ENCODE data around the gene RASSF1. TPM values are rescaled to one million over a fixed set of nuclear protein-coding genes. Genes with fewer than 3 reads are reported as not detected.

The RASSF1 gene
- total RNA-seq, 1 experiment from 2014 or later: 29.6 TPM

DNA sequence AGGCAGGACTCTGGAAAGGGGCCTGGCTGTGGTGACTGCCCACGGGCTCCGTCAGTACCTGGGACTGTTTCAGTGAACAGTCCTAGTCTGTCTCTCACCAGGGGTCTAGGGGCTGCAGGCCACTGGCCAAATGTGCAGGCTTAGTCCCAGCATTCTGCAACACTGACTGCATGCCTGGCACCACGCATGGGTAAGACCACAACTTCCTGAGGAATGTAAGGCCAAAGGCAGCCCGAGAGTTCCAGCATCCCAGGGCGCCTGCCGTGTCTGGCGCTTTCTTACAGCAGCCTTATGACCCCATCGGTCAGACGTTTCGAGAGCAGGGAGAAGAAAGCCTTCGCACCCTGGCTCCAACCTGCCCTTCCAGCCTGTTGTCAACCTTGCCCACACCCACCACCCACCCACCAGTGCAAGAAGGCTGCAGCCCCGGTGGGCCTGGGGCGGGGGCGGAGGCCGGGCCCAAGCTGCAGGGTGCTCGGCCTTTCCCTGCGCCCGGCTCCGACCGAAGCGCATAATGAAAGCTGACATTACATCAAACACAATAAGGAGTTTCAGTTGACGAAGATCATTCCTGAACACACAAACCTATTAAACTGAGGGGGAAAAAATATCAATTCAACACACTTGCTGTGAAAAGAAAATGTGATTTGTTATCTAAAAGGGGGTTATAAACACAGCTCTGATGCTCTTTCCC, 48.2 kb upstream of the RASSF1 start (continued):
- TF ChIP-seq POLR2AphosphoS5 (IDR thresholded peaks at IDR 0.05; ENCODE audit: low read depth, low read length): no peak

DNA sequence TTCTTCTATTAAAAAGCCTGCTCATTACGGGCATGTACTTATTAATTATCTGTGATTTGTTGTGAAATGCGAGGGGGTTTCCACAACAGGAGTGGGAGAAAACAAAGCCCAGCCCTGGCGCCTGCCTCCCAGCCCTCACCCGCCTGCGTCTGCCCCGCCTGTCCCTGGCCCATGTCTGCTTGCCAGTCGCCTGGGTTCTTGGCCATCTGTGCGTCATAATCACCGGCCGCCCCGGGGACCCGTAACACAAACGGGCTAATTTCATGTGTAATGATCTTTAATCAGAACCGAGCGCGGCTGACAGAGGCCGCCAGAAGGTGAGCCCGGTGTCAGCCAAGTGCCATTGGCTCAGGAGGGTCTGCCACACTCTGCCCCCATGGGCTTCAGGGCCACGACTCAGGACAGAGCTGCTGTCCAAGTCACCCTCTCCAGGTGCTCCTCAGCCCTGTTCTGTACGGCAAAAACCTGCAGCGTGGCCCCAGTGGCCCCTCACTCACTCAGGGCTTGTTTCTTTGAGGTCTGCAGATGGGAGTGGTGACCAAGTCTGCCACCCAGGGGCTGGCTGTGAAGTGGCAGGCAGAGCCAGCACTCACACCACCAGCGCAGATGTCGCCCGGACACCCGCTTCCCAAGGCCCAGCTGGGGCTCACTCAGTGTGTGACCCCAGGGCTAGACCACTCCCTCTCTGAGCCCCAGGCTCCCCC, 47.5 kb upstream of the RASSF1 start:
- Histone ChIP-seq H3K9ac (ENCODE audit: low read length) (no peak overlapping the region), H2AFZ (ENCODE audit: low read depth, low read length, poor library complexity, severe bottlenecking) (no peak overlapping the region), H3K36me3 (ENCODE audit: control insufficient read depth in 1 of 2, insufficient read depth in 2 of 2, low read length in 2 of 2) (no peaks in the 10 kb centered on the region), H3K27me3 (ENCODE audit: insufficient read depth, low read length) (no peaks in the 10 kb centered on the region), H3K4me1 (ENCODE audit: control insufficient read depth in 1 of 2, insufficient read depth in 2 of 2, low read length in 2 of 2) (peaks cover 0 to 12% of the 10 kb centered on the region in 2 experiments; a peak in 2 of 4 replicates), H3K27ac (ENCODE audit: low read depth, low read length) (no peak overlapping the region), H3K9me2 (ENCODE audit: insufficient read depth) (no peaks in the 10 kb centered on the region), H3K4me2 (ENCODE audit: low read length) (no peak overlapping the region), H3K9me3 (ENCODE audit: control insufficient read depth in 1 of 2, insufficient read depth in 1 of 2, low read depth in 1 of 2, low read length in 2 of 2) (no peaks in the 10 kb centered on the region), H3K79me2 (ENCODE audit: insufficient read depth, low read length) (no peaks in the 10 kb centered on the region), H3K4me3 (replicated peaks in 1 of 2; ENCODE audit: low read depth in 1 of 2, low read length in 2 of 2) (no peak overlapping the region), H4K20me1 (ENCODE audit: insufficient read depth) (no peaks in the 10 kb centered on the region)
- ATAC-seq: peak; percentile 77
- RAD21 ChIA-PET (ENCODE audit: low non-redundant PET in 1 of 2, low total read pairs in 2 of 2, uncharacterized antibody in 2 of 2, unreplicated experiment in 2 of 2): no interaction called here
- no peak for DNase-seq (ENCODE audit: low read depth, low spot score)
- TF ChIP-seq EGR1 (IDR thresholded peaks at IDR 0.05; ENCODE audit: low read depth): no peak
- TF ChIP-seq TCF7L2 (IDR thresholded peaks at IDR 0.05; ENCODE audit: borderline replicate concordance, extremely low read depth, insufficient read depth, insufficient read length): no peak
- no peak for TF ChIP-seq POLR2AphosphoS5 (IDR thresholded peaks at IDR 0.05; ENCODE audit: low read depth, low read length)
- no peak for TF ChIP-seq JUND (IDR thresholded peaks at IDR 0.05)
- no peak for TF ChIP-seq ZNF274 (IDR thresholded peaks at IDR 0.05; ENCODE audit: low read depth, low read length)
- no peak for TF ChIP-seq YY1 (IDR thresholded peaks at IDR 0.05; ENCODE audit: extremely low read depth, insufficient replicate concordance, low read depth, low read length)
- TF ChIP-seq, protein P1, sequence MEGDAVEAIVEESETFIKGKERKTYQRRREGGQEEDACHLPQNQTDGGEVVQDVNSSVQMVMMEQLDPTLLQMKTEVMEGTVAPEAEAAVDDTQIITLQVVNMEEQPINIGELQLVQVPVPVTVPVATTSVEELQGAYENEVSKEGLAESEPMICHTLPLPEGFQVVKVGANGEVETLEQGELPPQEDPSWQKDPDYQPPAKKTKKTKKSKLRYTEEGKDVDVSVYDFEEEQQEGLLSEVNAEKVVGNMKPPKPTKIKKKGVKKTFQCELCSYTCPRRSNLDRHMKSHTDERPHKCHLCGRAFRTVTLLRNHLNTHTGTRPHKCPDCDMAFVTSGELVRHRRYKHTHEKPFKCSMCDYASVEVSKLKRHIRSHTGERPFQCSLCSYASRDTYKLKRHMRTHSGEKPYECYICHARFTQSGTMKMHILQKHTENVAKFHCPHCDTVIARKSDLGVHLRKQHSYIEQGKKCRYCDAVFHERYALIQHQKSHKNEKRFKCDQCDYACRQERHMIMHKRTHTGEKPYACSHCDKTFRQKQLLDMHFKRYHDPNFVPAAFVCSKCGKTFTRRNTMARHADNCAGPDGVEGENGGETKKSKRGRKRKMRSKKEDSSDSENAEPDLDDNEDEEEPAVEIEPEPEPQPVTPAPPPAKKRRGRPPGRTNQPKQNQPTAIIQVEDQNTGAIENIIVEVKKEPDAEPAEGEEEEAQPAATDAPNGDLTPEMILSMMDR (IDR thresholded peaks at IDR 0.05 in 2 of 3, conservative IDR thresholded peaks at IDR 0.05 in 1 of 3; ENCODE audit: borderline replicate concordance in 1 of 3, insufficient read depth in 1 of 3, low read depth in 2 of 3, low read length in 2 of 3): peak in 2 of 3 experiments; percentile 51; a peak in 4 of 6 replicates
- POLR2A ChIA-PET: no interaction called here
- BruUV-seq (replicated peaks): no TSS peak
- intact Hi-C loops (cut with micrococcal nuclease): no loop called here
- CTCF ChIA-PET: no interaction called here
